Thymus (tissue), 11 donors: ENCODE results near the gene FLT4. TPM values are rescaled to one million over a fixed set of nuclear protein-coding genes. Genes with fewer than 3 reads are reported as not detected.
A peak's percentile ranks its signal among the peaks of the same experiment; 100 is the strongest.

ENCODE experiments used
- DNase-seq, 9 donors: peaks; one replicate each; pipeline ENCODE4 v3.0.0-alpha.2; 2013; ENCODE audit warnings: low spot score in 9 of 9, low read depth in 6 of 9, missing footprints in 1 of 9
- H3K27ac ChIP-seq, 2 donors: one replicate each; pipeline ENCODE4 v1.5.1; 2013; ENCODE audit warnings: control low read depth in 1 of 2, low read depth in 1 of 2, low read length in 1 of 2, mild to moderate bottlenecking in 1 of 2, moderate library complexity in 1 of 2
- H3K27me3 ChIP-seq, 2 donors: one replicate each; pipeline ENCODE4 v1.5.1; 2013; ENCODE audit warnings: low read length in 1 of 2; ENCODE audit not compliant: control insufficient read depth in 2 of 2, insufficient read depth in 1 of 2
- H3K36me3 ChIP-seq, 2 donors: one replicate each; pipeline ENCODE4 v1.5.1; 2013; ENCODE audit warnings: low read length in 1 of 2, mild to moderate bottlenecking in 1 of 2, moderate library complexity in 1 of 2; ENCODE audit not compliant: control insufficient read depth in 2 of 2, insufficient read depth in 2 of 2
- H3K4me1 ChIP-seq, 2 donors: one replicate each; pipeline ENCODE4 v1.5.1; 2013; ENCODE audit warnings: low read length in 2 of 2; ENCODE audit not compliant: control insufficient read depth in 2 of 2, insufficient read depth in 2 of 2
- H3K4me3 ChIP-seq, 2 donors: one replicate each; pipeline ENCODE4 v1.5.1; 2013; ENCODE audit warnings: low read length in 2 of 2, control low read depth in 1 of 2, mild to moderate bottlenecking in 1 of 2
- H3K9me3 ChIP-seq, 2 donors: one replicate each; pipeline ENCODE4 v1.5.1; 2013; ENCODE audit warnings: low read length in 1 of 2, mild to moderate bottlenecking in 1 of 2; ENCODE audit not compliant: control insufficient read depth in 2 of 2, insufficient read depth in 1 of 2
- WGBS: extraction: QIAGEN DNeasy Blood & Tissue Kit; methylation state at CpG from one replicate; pipeline ENCODE4 v1.1.7; 2013; 5-methylcytosine and 5-hydroxymethylcytosine counted together
- polyA plus RNA-seq: library from polyadenylated mRNA; stranded (reverse); fragments of 200-250 nt; gene quantifications from one replicate; pipeline ENCODE4 v1.2.3, GENCODE V29; 2013
- total RNA-seq: library from RNA; stranded (reverse); fragments of 120-200 nt; gene quantifications from one replicate; pipeline ENCODE4 v1.2.4, GENCODE V29; 2013
- donor health status: healthy.

The FLT4 gene
- total and polyA plus RNA-seq, 2 donors: 1.0 to 3.4 TPM

- DNase-seq: no peak
- peaks cover 0 to 4% of the 10 kb centered on the region in 2 donors for H3K4me1 ChIP-seq
- no peaks in the 10 kb centered on the region for H3K36me3 ChIP-seq
- no peak overlapping the region for H3K4me3 ChIP-seq
- peaks cover 0 to 6% of the 10 kb centered on the region in 2 donors for H3K9me3 ChIP-seq
- 96% methylated on average over 14 of the region's 14 CpGs for WGBS
- no peak overlapping the region for H3K27ac ChIP-seq
- H3K27me3 ChIP-seq: peaks cover 3 to 19% of the 10 kb centered on the region in 2 donors
Observed at GRCh38 chr5:180620014-180620413, 29.4 kb downstream of the FLT4 start.

DNA sequence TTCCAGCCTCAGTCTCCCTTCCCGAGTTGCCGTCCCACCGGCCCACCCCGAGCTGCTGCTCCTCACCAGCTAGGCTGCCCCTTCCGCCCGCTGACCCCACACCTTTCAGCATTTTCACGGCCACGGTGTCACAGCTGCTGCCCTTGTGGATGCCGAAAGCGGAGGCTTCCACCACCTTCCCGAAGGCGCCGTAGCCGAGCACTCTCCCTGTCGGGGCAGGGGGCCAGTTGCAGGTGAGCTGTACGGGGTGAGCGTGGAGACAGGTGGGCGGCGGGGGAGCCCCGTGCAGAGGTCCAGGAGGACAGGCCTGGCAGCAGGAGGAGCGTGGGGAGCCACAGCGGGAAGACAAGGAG is 29.9 kb downstream of the FLT4 start:
- H3K4me3 ChIP-seq: no peak overlapping the region
- H3K9me3 ChIP-seq: peaks cover 0 to 6% of the 10 kb centered on the region in 2 donors
- DNase-seq: no peak
- no peak overlapping the region for H3K27ac ChIP-seq
- peaks cover 3 to 19% of the 10 kb centered on the region in 2 donors for H3K27me3 ChIP-seq
- WGBS: 95% methylated on average over 22 of the region's 22 CpGs
- H3K4me1 ChIP-seq: peaks cover 0 to 4% of the 10 kb centered on the region in 2 donors
- no peaks in the 10 kb centered on the region for H3K36me3 ChIP-seq

DNA sequence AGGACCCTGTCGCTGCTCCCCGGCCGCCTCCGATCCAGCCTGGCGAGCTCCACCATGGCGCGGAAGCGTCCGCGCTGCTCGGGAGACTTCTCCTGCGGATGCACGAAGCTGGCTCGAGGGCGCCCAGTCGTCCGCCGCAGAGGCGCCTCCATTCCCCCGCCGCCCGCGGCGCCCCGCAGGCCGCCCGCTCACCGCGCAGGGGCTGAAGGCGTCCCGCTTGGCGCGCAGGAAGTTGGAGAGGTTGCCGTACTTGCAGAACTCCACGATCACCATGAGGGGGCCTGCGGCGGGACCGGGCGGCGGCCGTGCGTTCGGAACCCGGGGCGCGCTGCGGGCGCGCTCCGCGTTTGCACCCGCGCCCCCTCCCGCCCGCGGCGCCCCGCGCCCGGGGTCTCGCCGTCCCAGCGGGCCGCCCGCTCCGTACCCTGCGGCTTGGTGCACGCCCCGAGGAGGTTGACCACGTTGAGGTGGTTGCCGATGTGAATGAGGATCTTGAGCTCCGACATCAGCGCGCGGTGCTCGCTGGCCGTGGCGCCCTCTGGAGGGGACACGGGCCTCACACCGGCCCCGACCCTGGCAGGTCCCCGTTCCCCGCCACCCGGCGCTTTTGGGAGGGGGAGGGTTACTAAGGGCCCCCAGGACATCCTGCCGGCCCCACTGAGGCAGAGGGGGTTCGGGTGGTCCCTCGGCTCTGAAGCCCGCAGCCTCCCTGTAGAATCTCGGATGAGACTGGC is 30.4 kb downstream of the FLT4 start:
- H3K4me3 ChIP-seq: peak overlapping the region; percentile 27 to 46
- peaks cover 0 to 4% of the 10 kb centered on the region in 2 donors for H3K4me1 ChIP-seq
- no peaks in the 10 kb centered on the region for H3K36me3 ChIP-seq
- H3K9me3 ChIP-seq: peaks cover 0 to 6% of the 10 kb centered on the region in 2 donors
- peak; percentile 17 to 69 (median 22) for DNase-seq
- no peak overlapping the region for H3K27ac ChIP-seq
- H3K27me3 ChIP-seq: peaks cover 3 to 19% of the 10 kb centered on the region in 2 donors
- 46% methylated on average over 90 of the region's 90 CpGs for WGBS

GRCh38 chr5:180618487-180618828 is 30.9 kb downstream of the FLT4 start:
- Histone ChIP-seq H3K27me3 (peaks cover 3 to 19% of the 10 kb centered on the region in 2 donors), H3K4me1 (peaks cover 0 to 1% of the 10 kb centered on the region in 2 donors), H3K36me3 (no peaks in the 10 kb centered on the region), H3K4me3 (peak overlapping the region; percentile 27 to 46), H3K9me3 (peaks cover 0 to 6% of the 10 kb centered on the region in 2 donors), H3K27ac (no peak overlapping the region)
- DNase-seq: peak in 1 of 9 donors; percentile 6
- 57% methylated on average over 15 of the region's 15 CpGs for WGBS

GRCh38 chr5:180613814-180614188 is 35.6 kb downstream of the FLT4 start:
- H3K9me3 ChIP-seq: no peaks in the 10 kb centered on the region
- H3K27ac ChIP-seq: no peak overlapping the region
- no peak overlapping the region for H3K4me3 ChIP-seq
- no peaks in the 10 kb centered on the region for H3K4me1 ChIP-seq
- WGBS: 92% methylated on average over 11 of the region's 11 CpGs
- peaks cover 3 to 6% of the 10 kb centered on the region in 2 donors for H3K27me3 ChIP-seq
- no peaks in the 10 kb centered on the region for H3K36me3 ChIP-seq
- no peak for DNase-seq

GRCh38 chr5:180613188-180613813 is 36.1 kb downstream of the FLT4 start:
- Histone ChIP-seq H3K4me1 (no peaks in the 10 kb centered on the region), H3K9me3 (no peaks in the 10 kb centered on the region), H3K4me3 (no peak overlapping the region), H3K27ac (no peak overlapping the region), H3K36me3 (no peaks in the 10 kb centered on the region), H3K27me3 (peaks cover 0 to 1% of the 10 kb centered on the region in 2 donors)
- WGBS: 94% methylated on average over 19 of the region's 19 CpGs
- DNase-seq: no peak

DNA sequence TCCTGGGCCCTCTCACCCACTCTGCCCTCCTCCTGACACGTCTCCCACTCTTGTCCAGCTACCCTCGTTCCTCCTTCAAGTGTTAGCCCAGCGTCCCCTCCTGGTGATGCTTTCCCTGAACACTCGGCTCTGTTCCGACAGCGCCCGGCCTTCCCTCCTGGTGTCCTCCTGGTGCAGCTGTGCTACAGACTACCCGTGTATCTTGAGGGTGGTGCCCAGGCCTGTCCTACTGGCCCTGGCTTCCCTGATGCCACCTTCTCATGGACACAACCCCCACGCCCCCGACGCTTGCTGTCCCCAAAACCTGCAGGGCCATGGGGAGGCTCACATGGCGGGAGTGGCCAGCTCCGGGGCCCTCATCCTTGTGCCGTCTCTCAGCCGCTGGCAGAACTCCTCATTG is 36.7 kb downstream of the FLT4 start:
- Histone ChIP-seq H3K27me3 (no peaks in the 10 kb centered on the region), H3K27ac (no peak overlapping the region), H3K9me3 (no peaks in the 10 kb centered on the region), H3K36me3 (no peaks in the 10 kb centered on the region), H3K4me3 (no peak overlapping the region), H3K4me1 (no peaks in the 10 kb centered on the region)
- no peak for DNase-seq
- WGBS: 95% methylated on average over 15 of the region's 15 CpGs

- DNase-seq: no peak
- H3K4me3 ChIP-seq: no peak overlapping the region
- WGBS: 93% methylated on average over 30 of the region's 30 CpGs
- H3K27me3 ChIP-seq: no peaks in the 10 kb centered on the region
- no peak overlapping the region for H3K27ac ChIP-seq
- H3K4me1 ChIP-seq: no peaks in the 10 kb centered on the region
- no peaks in the 10 kb centered on the region for H3K36me3 ChIP-seq
- no peaks in the 10 kb centered on the region for H3K9me3 ChIP-seq
Observed at GRCh38 chr5:180611140-180611850, 38.1 kb downstream of the FLT4 start.
